Measurements from ENCODE around the gene FAT3. TPM values are rescaled to one million over a fixed set of nuclear protein-coding genes. Genes with fewer than 3 reads are reported as not detected.

The FAT3 gene
- total and polyA plus RNA-seq, 2 donors (not counting 1 experiment from before 2014, with no cell fraction given): 3.9 to 5.9 TPM

GRCh38 chr11:92272651-92273050, 48.0 kb downstream of the FAT3 start:
- H3K36me3 ChIP-seq (ENCODE audit: control insufficient read depth, insufficient read depth, low read length): no peaks in the 10 kb centered on the region
- peaks cover 14% of the 10 kb centered on the region for H3K4me1 ChIP-seq (ENCODE audit: control insufficient read depth, extremely low read depth, insufficient read depth, low read length)
- H3K4me2 ChIP-seq (ENCODE audit: extremely low read depth, insufficient read depth, low read length): no peak overlapping the region
- no peak overlapping the region for H3K27ac ChIP-seq (ENCODE audit: insufficient read depth, low read length)
- H3K4me3 ChIP-seq (replicated peaks in 1 of 4; ENCODE audit: control extremely low read depth in 1 of 4, insufficient read depth in 1 of 4, low read depth in 3 of 4, low read length in 4 of 4): no peak overlapping the region
- no peak overlapping the region for H3K9ac ChIP-seq (ENCODE audit: insufficient read depth, low read length)
- H2AFZ ChIP-seq (ENCODE audit: low read length): no peak overlapping the region
- H4K20me1 ChIP-seq (ENCODE audit: control insufficient read depth, extremely low read depth, insufficient read depth, low read length): no peaks in the 10 kb centered on the region
- TF ChIP-seq, protein P1, sequence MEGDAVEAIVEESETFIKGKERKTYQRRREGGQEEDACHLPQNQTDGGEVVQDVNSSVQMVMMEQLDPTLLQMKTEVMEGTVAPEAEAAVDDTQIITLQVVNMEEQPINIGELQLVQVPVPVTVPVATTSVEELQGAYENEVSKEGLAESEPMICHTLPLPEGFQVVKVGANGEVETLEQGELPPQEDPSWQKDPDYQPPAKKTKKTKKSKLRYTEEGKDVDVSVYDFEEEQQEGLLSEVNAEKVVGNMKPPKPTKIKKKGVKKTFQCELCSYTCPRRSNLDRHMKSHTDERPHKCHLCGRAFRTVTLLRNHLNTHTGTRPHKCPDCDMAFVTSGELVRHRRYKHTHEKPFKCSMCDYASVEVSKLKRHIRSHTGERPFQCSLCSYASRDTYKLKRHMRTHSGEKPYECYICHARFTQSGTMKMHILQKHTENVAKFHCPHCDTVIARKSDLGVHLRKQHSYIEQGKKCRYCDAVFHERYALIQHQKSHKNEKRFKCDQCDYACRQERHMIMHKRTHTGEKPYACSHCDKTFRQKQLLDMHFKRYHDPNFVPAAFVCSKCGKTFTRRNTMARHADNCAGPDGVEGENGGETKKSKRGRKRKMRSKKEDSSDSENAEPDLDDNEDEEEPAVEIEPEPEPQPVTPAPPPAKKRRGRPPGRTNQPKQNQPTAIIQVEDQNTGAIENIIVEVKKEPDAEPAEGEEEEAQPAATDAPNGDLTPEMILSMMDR (conservative IDR thresholded peaks at IDR 0.05 in 1 of 2, IDR thresholded peaks at IDR 0.05 in 1 of 2; ENCODE audit: low read depth in 1 of 2, low read length in 2 of 2): no peak
- no peak for TF ChIP-seq EZH2 (IDR thresholded peaks at IDR 0.05; ENCODE audit: low read length, missing control alignments)
- no peaks in the 10 kb centered on the region for H3K9me3 ChIP-seq (ENCODE audit: control insufficient read depth, insufficient read depth, low read depth, low read length)
- no peaks in the 10 kb centered on the region for H3K27me3 ChIP-seq (ENCODE audit: control insufficient read depth, insufficient read depth, low read length)
- H3K79me2 ChIP-seq (ENCODE audit: control insufficient read depth, insufficient read depth, low read length): no peaks in the 10 kb centered on the region
- no peak for DNase-seq (ENCODE audit: low read depth in 2 of 2)

Data from fibroblast of lung (primary cell).